Tibial artery (tissue), 4 donors: ENCODE data around the gene EDAR.

Source experiments
- DNase-seq, 2 donors: peaks; one replicate each; pipeline ENCODE4 v3.0.0-alpha.2; 2019
- H3K27ac ChIP-seq, 2 donors: fragments of 200-600 bp; sonication (generic) in 1 of 2; 1 replicate in 1 of 2; 2 replicates in 1 of 2; pipeline ENCODE4 v1.5.1; 2018 to 2019; ENCODE audit warnings: mild to moderate bottlenecking in 1 of 2
- H3K27me3 ChIP-seq, 2 donors: fragments of 200-600 bp; sonication (generic) in 1 of 2; one replicate each; pipeline versions ENCODE4 v1.5.1 to v1.6.0; 2016 to 2019
- H3K36me3 ChIP-seq, 3 donors: fragments of 200-600 bp; sonication (generic) in 2 of 3; one replicate each; pipeline ENCODE4 v1.5.1; 2016 to 2019; ENCODE audit warnings: mild to moderate bottlenecking in 2 of 3
- H3K4me1 ChIP-seq, 4 donors: fragments of 200-600 bp; sonication (generic) in 2 of 4; 1 replicate in 3 of 4; 2 replicates in 1 of 4; pipeline ENCODE4 v1.5.1; 2016 to 2019
- H3K4me3 ChIP-seq, 2 donors: fragments of 200-600 bp; sonication (generic) in 1 of 2; 1 replicate in 1 of 2; 2 replicates in 1 of 2; pipeline ENCODE4 v1.5.1; 2018 to 2019; ENCODE audit warnings: mild to moderate bottlenecking in 2 of 2
- H3K9me3 ChIP-seq, 3 donors: fragments of 200-600 bp; sonication (generic) in 1 of 3; one replicate each; pipeline ENCODE4 v1.5.1; 2016 to 2019
- intact Hi-C: fragments of 100-400 bp; cut with DNase I; formaldehyde crosslinking; loops from one replicate; pipeline ENCODE4 v1.15.0; 2023; ENCODE audit warnings: low total_unique reads
- TF ChIP-seq, protein P1 (sequence below), 2 experiments: fragments of 200-600 bp in 1 of 2; fragments of 450-650 bp in 1 of 2; IDR thresholded peaks; one replicate each; pipeline ENCODE4 v1.5.1; 2017 to 2019; ENCODE audit warnings: antibody characterized with exemption in 2 of 2, mild to moderate bottlenecking in 1 of 2, moderate library complexity in 1 of 2

EDAR gene

DNA sequence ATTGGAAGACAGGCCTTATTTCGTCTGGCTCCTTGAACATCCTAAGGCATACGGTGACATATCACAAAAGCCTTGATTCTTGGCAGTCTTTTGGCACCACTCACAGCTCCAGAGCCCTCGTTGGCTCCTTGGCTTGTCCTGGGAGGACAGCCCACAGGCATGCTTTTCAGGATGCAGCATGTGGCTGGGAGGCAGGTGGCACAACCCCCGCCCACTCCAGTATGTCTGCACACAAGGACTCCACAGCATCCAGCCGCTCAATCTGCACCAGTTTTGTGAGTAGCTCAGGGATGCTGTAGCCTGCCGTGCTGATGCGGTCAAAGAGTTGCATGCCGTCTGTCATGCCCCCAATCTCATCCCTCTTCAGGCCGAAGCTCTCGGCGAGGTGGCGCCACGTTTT is 92.3 kb downstream of the EDAR start:
- TF ChIP-seq, protein P1, sequence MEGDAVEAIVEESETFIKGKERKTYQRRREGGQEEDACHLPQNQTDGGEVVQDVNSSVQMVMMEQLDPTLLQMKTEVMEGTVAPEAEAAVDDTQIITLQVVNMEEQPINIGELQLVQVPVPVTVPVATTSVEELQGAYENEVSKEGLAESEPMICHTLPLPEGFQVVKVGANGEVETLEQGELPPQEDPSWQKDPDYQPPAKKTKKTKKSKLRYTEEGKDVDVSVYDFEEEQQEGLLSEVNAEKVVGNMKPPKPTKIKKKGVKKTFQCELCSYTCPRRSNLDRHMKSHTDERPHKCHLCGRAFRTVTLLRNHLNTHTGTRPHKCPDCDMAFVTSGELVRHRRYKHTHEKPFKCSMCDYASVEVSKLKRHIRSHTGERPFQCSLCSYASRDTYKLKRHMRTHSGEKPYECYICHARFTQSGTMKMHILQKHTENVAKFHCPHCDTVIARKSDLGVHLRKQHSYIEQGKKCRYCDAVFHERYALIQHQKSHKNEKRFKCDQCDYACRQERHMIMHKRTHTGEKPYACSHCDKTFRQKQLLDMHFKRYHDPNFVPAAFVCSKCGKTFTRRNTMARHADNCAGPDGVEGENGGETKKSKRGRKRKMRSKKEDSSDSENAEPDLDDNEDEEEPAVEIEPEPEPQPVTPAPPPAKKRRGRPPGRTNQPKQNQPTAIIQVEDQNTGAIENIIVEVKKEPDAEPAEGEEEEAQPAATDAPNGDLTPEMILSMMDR (IDR thresholded peaks at IDR 0.05): no peak
- Histone ChIP-seq H3K27me3 (peaks cover 0 to 5% of the 10 kb centered on the region in 2 donors), H3K4me1 (no peaks in the 10 kb centered on the region), H3K9me3 (no peaks in the 10 kb centered on the region), H3K27ac (no peak overlapping the region), H3K4me3 (no peak overlapping the region), H3K36me3 (no peaks in the 10 kb centered on the region)
- DNase-seq: no peak
- intact Hi-C loops: no loop called here

DNA sequence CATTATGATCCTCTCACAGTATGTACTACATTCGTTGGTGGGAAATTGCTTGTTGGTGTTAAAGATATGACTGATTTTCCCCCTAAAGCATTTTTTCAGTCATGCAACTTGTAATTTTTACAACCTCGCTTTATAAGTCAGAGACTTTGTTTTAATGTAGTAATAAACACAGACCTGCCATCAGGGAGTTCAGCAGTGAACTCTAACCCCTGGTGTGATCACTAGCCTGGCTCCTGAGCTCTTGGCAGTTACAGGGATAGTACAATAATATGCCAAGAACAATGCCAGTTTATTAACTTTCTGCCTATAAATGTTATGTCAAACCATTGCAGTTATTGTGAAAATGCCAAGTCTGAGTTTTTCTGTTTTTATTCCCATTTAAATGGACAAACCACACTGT is 93.8 kb downstream of the EDAR start:
- H3K27me3 ChIP-seq: peaks cover 0 to 5% of the 10 kb centered on the region in 2 donors
- intact Hi-C loops: no loop called here
- H3K4me3 ChIP-seq: no peak overlapping the region
- H3K9me3 ChIP-seq: peaks cover 0 to 6% (median 5%) of the 10 kb centered on the region in 3 donors
- H3K4me1 ChIP-seq: no peaks in the 10 kb centered on the region
- H3K36me3 ChIP-seq: no peaks in the 10 kb centered on the region
- DNase-seq: no peak
- no peak overlapping the region for H3K27ac ChIP-seq
- TF ChIP-seq, protein P1 (IDR thresholded peaks at IDR 0.05): no peak

DNA sequence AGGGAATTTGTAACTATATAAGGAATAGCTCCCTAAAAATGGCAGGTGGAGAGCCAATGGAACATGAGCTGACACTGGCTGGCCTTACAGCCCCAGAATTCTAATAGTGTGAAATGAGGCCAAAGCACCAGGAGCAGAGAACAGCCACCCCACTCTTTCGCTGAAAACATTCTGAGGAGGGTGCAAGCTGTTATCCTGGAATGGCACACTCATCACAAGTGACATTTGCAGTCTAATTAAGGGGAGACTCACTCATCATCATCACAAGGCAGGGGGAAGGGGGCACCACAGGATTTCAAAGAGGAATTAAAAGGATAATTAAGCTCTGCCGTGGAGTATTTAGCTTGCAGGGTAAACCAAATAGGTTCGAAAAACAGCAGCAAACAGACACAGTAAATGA is 94.3 kb downstream of the EDAR start:
- Histone ChIP-seq H3K36me3 (no peaks in the 10 kb centered on the region), H3K27ac (no peak overlapping the region), H3K4me1 (no peaks in the 10 kb centered on the region), H3K9me3 (peaks cover 0 to 10% (median 6%) of the 10 kb centered on the region in 3 donors), H3K27me3 (peaks cover 0 to 5% of the 10 kb centered on the region in 2 donors), H3K4me3 (no peak overlapping the region)
- TF ChIP-seq, protein P1 (IDR thresholded peaks at IDR 0.05): no peak
- intact Hi-C loops: no loop called here
- no peak for DNase-seq

DNA sequence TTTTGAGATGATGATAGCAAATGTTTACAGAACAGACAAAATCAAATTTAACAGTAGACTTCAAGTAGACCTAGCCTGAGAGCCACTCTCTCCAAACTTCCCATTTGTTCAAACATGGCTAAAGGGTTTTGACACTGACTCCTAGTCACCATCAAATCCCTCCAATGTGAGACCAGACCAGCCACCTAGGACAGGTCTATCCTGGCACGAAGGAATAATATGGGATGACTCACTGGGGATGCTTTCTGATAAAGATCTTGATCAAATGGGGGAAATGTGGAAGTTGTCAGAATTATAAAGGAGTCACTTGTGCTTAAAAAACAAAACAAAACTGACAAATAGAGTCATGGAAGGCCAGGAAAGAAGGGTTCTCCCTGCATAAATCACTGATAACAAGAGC is 95.7 kb downstream of the EDAR start:
- H3K27ac ChIP-seq: no peak overlapping the region
- TF ChIP-seq, protein P1 (IDR thresholded peaks at IDR 0.05): no peak
- no peak overlapping the region for H3K4me3 ChIP-seq
- H3K4me1 ChIP-seq: no peaks in the 10 kb centered on the region
- H3K9me3 ChIP-seq: peaks cover 0 to 14% (median 6%) of the 10 kb centered on the region in 3 donors
- no peaks in the 10 kb centered on the region for H3K36me3 ChIP-seq
- H3K27me3 ChIP-seq: peaks cover 0 to 5% of the 10 kb centered on the region in 2 donors
- intact Hi-C loops: no loop called here
- DNase-seq: no peak

DNA sequence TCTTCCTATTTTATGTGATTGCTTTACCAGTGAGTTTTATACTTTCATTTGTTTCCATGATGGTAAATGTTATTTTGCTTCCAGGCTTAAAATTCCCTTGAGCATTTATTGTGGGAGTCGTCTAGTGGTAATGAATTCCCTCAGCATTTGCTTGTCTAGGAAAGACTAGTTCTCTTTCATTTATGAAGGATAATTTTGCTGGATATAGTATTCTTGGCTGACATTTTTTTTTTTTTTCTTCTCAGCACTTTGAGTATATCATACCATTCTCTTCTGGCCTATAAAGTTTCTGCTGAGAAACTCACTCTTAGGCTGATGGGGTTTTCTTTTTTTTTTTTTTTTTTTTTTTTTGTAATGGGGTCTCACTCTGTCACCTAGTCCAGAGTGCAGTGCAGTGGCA is 99.1 kb downstream of the EDAR start:
- intact Hi-C loops: no loop called here
- TF ChIP-seq, protein P1 (IDR thresholded peaks at IDR 0.05): no peak

DNA sequence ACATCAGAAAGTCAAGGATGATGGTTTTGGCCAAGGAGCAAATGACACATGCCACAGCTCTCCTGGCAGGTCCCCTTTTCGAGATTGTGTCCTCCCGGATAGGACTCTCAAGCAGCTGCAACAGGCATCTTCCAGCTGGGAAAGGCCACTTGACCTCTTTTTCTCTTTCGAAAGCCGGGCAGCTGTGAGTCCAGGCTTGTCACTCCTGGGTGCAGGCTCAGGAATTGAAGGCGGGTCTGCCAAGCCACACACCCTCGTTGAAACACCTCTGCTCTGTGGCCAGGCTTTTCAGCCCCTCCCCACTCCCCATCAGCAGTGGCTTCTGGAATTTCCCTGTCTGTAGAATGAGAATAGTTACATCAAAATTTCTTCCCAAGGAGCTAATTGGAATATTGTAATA is 104.4 kb downstream of the EDAR start:
- Histone ChIP-seq H3K4me3 (no peak overlapping the region), H3K4me1 (no peaks in the 10 kb centered on the region), H3K27ac (no peak overlapping the region), H3K27me3 (no peaks in the 10 kb centered on the region), H3K36me3 (no peaks in the 10 kb centered on the region), H3K9me3 (peaks cover 0 to 9% (median 5%) of the 10 kb centered on the region in 3 donors)
- intact Hi-C loops: no loop called here
- TF ChIP-seq, protein P1 (IDR thresholded peaks at IDR 0.05): no peak
- no peak for DNase-seq

More for the DNA sequence above, 99.1 kb downstream of the EDAR start:
- H3K36me3 ChIP-seq: no peaks in the 10 kb centered on the region
- no peak overlapping the region for H3K27ac ChIP-seq
- no peaks in the 10 kb centered on the region for H3K4me1 ChIP-seq
- no peak for DNase-seq
- H3K4me3 ChIP-seq: no peak overlapping the region
- peaks cover 0 to 14% (median 6%) of the 10 kb centered on the region in 3 donors for H3K9me3 ChIP-seq
- H3K27me3 ChIP-seq: peaks cover 0 to 3% of the 10 kb centered on the region in 2 donors
